SK-N-SH (cell line): ENCODE results near the gene SOX15.

Source experiments
- FOSL2 ChIP-seq: IDR thresholded peaks from 2 replicates; pipeline ENCODE4 v1.4.0; 2012; ENCODE audit warnings: low read depth, mild to moderate bottlenecking, moderate library complexity, borderline replicate concordance
- GATA2 ChIP-seq: sonication (generic); formaldehyde crosslinking; IDR thresholded peaks from 2 replicates; pipeline ENCODE4 v1.5.0; 2020; ENCODE audit warnings: mild to moderate bottlenecking, missing genetic modification reagents
- SIN3A ChIP-seq: IDR thresholded peaks from 2 replicates; pipeline ENCODE4 v1.6.1; 2012; ENCODE audit warnings: low read depth, mild to moderate bottlenecking, low read length, moderate library complexity, borderline replicate concordance
- SMC3 ChIP-seq: IDR thresholded peaks from 2 replicates; pipeline ENCODE4 v1.6.1; 2012; ENCODE audit warnings: low read depth, low read length, improper control_type of control experiment
- TF ChIP-seq, protein P1 (sequence below): fragments of 200-600 bp; sonication (generic); IDR thresholded peaks from 2 replicates; pipeline ENCODE4 v1.6.1; 2017; ENCODE audit warnings: antibody characterized with exemption, mild to moderate bottlenecking, moderate library complexity
- TF ChIP-seq, protein P2 (sequence below): IDR thresholded peaks from 2 replicates; pipeline ENCODE4 v1.6.1; 2012; ENCODE audit warnings: mild to moderate bottlenecking, low read depth, low read length, moderate library complexity

DNA sequence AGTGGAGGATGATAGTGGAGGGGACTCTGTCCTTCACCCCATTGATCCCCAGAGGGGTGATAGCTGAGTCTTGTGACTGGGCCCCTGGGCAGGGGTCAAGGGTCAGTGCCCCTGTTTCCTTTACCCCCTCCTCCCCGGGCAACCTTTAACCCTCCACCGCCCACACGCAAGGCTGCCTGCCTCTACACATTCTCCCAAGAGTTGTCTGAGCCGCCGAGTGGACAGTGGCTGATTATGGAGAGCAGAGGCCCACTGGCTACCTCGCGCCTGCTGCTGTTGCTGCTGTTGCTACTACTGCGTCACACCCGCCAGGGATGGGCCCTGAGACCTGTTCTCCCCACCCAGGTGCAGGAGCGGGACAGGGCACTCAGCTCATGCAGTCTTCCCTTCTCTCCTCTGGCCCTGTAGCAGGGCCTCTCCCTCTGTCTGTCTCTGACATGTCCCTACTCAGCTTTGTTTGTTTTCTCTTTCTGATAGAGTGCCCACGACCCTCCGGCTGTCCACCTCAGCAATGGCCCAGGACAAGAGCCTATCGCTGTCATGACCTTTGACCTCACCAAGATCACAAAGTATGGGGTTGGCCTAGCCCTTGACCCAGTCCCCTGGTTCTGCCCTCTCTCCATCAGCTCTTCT is 40.2 kb upstream of the SOX15 start, which contains the start of gene SHBG:
- TF ChIP-seq, protein P1, sequence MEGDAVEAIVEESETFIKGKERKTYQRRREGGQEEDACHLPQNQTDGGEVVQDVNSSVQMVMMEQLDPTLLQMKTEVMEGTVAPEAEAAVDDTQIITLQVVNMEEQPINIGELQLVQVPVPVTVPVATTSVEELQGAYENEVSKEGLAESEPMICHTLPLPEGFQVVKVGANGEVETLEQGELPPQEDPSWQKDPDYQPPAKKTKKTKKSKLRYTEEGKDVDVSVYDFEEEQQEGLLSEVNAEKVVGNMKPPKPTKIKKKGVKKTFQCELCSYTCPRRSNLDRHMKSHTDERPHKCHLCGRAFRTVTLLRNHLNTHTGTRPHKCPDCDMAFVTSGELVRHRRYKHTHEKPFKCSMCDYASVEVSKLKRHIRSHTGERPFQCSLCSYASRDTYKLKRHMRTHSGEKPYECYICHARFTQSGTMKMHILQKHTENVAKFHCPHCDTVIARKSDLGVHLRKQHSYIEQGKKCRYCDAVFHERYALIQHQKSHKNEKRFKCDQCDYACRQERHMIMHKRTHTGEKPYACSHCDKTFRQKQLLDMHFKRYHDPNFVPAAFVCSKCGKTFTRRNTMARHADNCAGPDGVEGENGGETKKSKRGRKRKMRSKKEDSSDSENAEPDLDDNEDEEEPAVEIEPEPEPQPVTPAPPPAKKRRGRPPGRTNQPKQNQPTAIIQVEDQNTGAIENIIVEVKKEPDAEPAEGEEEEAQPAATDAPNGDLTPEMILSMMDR = no peak
- TF ChIP-seq SIN3A (no peak), FOSL2 (no peak), SMC3 (no peak), GATA2 (CRISPR knock-in tag) (no peak)
- TF ChIP-seq, protein P2, sequence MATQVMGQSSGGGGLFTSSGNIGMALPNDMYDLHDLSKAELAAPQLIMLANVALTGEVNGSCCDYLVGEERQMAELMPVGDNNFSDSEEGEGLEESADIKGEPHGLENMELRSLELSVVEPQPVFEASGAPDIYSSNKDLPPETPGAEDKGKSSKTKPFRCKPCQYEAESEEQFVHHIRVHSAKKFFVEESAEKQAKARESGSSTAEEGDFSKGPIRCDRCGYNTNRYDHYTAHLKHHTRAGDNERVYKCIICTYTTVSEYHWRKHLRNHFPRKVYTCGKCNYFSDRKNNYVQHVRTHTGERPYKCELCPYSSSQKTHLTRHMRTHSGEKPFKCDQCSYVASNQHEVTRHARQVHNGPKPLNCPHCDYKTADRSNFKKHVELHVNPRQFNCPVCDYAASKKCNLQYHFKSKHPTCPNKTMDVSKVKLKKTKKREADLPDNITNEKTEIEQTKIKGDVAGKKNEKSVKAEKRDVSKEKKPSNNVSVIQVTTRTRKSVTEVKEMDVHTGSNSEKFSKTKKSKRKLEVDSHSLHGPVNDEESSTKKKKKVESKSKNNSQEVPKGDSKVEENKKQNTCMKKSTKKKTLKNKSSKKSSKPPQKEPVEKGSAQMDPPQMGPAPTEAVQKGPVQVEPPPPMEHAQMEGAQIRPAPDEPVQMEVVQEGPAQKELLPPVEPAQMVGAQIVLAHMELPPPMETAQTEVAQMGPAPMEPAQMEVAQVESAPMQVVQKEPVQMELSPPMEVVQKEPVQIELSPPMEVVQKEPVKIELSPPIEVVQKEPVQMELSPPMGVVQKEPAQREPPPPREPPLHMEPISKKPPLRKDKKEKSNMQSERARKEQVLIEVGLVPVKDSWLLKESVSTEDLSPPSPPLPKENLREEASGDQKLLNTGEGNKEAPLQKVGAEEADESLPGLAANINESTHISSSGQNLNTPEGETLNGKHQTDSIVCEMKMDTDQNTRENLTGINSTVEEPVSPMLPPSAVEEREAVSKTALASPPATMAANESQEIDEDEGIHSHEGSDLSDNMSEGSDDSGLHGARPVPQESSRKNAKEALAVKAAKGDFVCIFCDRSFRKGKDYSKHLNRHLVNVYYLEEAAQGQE = no peak
